CD14-positive monocyte (primary cell): Measurements from ENCODE around the gene RAB11FIP4. TPM values are rescaled to one million over a fixed set of nuclear protein-coding genes. Genes with fewer than 3 reads are reported as not detected.

ENCODE experiments used
- DNase-seq, 3 donors: peaks; one replicate each; pipeline ENCODE4 v3.0.0-alpha.2; 2011 to 2022
- H2AFZ ChIP-seq: 2 replicates; pipeline ENCODE4 v1.6.0; 2012; ENCODE audit warnings: mild to moderate bottlenecking, low read depth, low read length, inconsistent platforms; ENCODE audit not compliant: insufficient read depth, poor library complexity, severe bottlenecking
- H3K27ac ChIP-seq, 2 donors: 1 replicate in 1 of 2; 2 replicates in 1 of 2; pipeline ENCODE4 v1.5.1; 2012 to 2013; ENCODE audit warnings: low read length in 2 of 2, control low read depth in 1 of 2, inconsistent platforms in 1 of 2, low read depth in 1 of 2, mild to moderate bottlenecking in 1 of 2
- H3K27me3 ChIP-seq, 2 donors: one replicate each; pipeline versions ENCODE4 v1.6.0 to v1.6.1; 2011 to 2013; ENCODE audit warnings: low read length in 2 of 2; ENCODE audit not compliant: control insufficient read depth in 2 of 2, insufficient read depth in 2 of 2
- H3K36me3 ChIP-seq, 2 donors: replicated peaks in 1 of 2; 1 replicate in 1 of 2; 2 replicates in 1 of 2; pipeline versions ENCODE4 v1.5.1 to v1.6.1; 2012 to 2013; ENCODE audit warnings: low read length in 2 of 2, control low read depth in 1 of 2, inconsistent platforms in 1 of 2, mild to moderate bottlenecking in 1 of 2; ENCODE audit not compliant: insufficient read depth in 2 of 2, control insufficient read depth in 1 of 2
- H3K4me1 ChIP-seq, 2 donors: 1 replicate in 1 of 2; 2 replicates in 1 of 2; pipeline versions ENCODE4 v1.5.1 to v1.6.1; 2012 to 2013; ENCODE audit warnings: low read length in 2 of 2, control low read depth in 1 of 2, inconsistent platforms in 1 of 2, mild to moderate bottlenecking in 1 of 2, moderate library complexity in 1 of 2; ENCODE audit not compliant: insufficient read depth in 2 of 2, control insufficient read depth in 1 of 2
- H3K4me2 ChIP-seq: replicated peaks from 2 replicates; pipeline ENCODE3; 2012; ENCODE audit warnings: low read length, moderate library complexity, mild to moderate bottlenecking; ENCODE audit not compliant: poor library complexity, severe bottlenecking; ENCODE audit errors: extremely low read depth
- H3K4me3 ChIP-seq, 3 experiments: fragments of 200-600 bp in 1 of 3; sonication (generic) in 1 of 3; replicated peaks in 1 of 3; 1 replicate in 2 of 3; 2 replicates in 1 of 3; pipeline ENCODE4 v1.5.1; 2011 to 2013; ENCODE audit warnings: low read length in 3 of 3, mild to moderate bottlenecking in 3 of 3, control low read depth in 2 of 3, low read depth in 2 of 3, inconsistent platforms in 1 of 3, moderate library complexity in 1 of 3
- H3K79me2 ChIP-seq: 2 replicates; pipeline ENCODE4 v1.6.0; 2012; ENCODE audit warnings: mild to moderate bottlenecking, control low read depth, inconsistent platforms, low read length, moderate library complexity; ENCODE audit not compliant: insufficient read depth
- H3K9ac ChIP-seq: 2 replicates; pipeline ENCODE4 v1.6.0; 2017; ENCODE audit warnings: low read length, mild to moderate bottlenecking; ENCODE audit not compliant: insufficient read depth, poor library complexity, severe bottlenecking
- H3K9me3 ChIP-seq, 2 donors: replicated peaks in 1 of 2; 1 replicate in 1 of 2; 2 replicates in 1 of 2; pipeline versions ENCODE4 v1.5.1 to v1.6.1; 2012 to 2013; ENCODE audit warnings: low read length in 2 of 2, control low read depth in 1 of 2; ENCODE audit not compliant: control insufficient read depth in 1 of 2, insufficient read depth in 1 of 2
- H4K20me1 ChIP-seq: 2 replicates; pipeline ENCODE4 v1.6.0; 2012; ENCODE audit warnings: mild to moderate bottlenecking, low read length, control low read depth, moderate library complexity; ENCODE audit not compliant: insufficient read depth
- H3K27ac Mint-ChIP-seq, 7 donors: one replicate each; pipeline ENCODE4 v1.8.0; 2020; ENCODE audit warnings: mild to moderate bottlenecking in 7 of 7, mixed read lengths in 7 of 7, moderate library complexity in 6 of 7, inconsistent platforms in 2 of 7
- H3K27me3 Mint-ChIP-seq, 3 donors: one replicate each; pipeline ENCODE4 v1.8.0; 2021 to 2022; ENCODE audit warnings: low read depth in 3 of 3, mild to moderate bottlenecking in 3 of 3, mixed read lengths in 3 of 3, moderate library complexity in 3 of 3, inconsistent platforms in 1 of 3
- H3K36me3 Mint-ChIP-seq, 2 donors: one replicate each; pipeline ENCODE4 v1.8.0; 2020; ENCODE audit warnings: mixed read lengths in 2 of 2, inconsistent platforms in 1 of 2, mild to moderate bottlenecking in 1 of 2
- H3K4me1 Mint-ChIP-seq: one replicate; pipeline ENCODE4 v1.8.0; 2020; ENCODE audit warnings: mild to moderate bottlenecking, mixed read lengths
- H3K4me3 Mint-ChIP-seq, 2 donors: one replicate each; pipeline ENCODE4 v1.8.0; 2020; ENCODE audit warnings: mild to moderate bottlenecking in 2 of 2, mixed read lengths in 2 of 2, moderate library complexity in 1 of 2
- H3K9me3 Mint-ChIP-seq, 7 donors: one replicate each; pipeline ENCODE4 v1.8.0; 2020 to 2022; ENCODE audit warnings: mixed read lengths in 7 of 7, mild to moderate bottlenecking in 6 of 7, moderate library complexity in 6 of 7, inconsistent platforms in 2 of 7
- WGBS: methylation state at CpG from one replicate; pipeline ENCODE4 v1.1.5; 2013; ENCODE audit warnings: missing lambda C conversion rate; ENCODE audit not compliant: insufficient coverage; 5-methylcytosine and 5-hydroxymethylcytosine counted together
- intact Hi-C, 2 donors: fragments of 100-400 bp; cut with micrococcal nuclease; formaldehyde crosslinking; loops; one replicate each; pipeline versions ENCODE4 v1.15.0 to v1.15.1; 2023
- polyA plus RNA-seq, 3 donors: library from polyadenylated mRNA; depleted of rRNA in 1 of 3; unstranded in 2 of 3; stranded (reverse) in 1 of 3; fragments of 300-500 nt in 2 of 3; fragments of >200 nt in 1 of 3; fragmentation: Illumina TruSeq in 2 of 3; gene quantifications; 1 replicate in 2 of 3; 2 replicates in 1 of 3; pipeline ENCODE4 v1.2.3, GENCODE V29; 2012 to 2021
- TF ChIP-seq, protein P1 (sequence below): fragments of 200-600 bp; IDR thresholded peaks from one replicate; pipeline ENCODE4 v1.8.0; 2022; ENCODE audit warnings: antibody characterized with exemption, mild to moderate bottlenecking

The RAB11FIP4 gene
- polyA plus RNA-seq, 3 donors: 10.4 to 21.9 (median 16.2) TPM

DNA sequence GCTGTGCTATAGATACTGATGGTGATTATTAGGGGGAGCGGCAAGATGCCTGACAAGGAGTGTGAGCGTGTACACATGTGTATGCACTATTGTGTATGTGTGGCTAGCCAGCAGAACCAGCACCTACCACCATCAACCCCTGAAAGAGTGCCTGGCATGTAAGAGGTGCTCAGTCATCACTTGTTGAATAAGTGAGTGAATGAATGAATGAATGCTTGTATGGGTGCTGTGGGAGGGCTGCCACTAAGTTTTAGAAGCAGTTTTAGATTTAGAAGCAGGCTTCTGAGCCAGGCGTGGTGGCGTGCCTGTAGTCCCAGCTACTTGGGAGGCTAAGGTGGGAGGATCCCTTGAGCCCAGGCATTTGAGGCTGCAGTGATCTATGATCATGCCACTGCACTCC is 37.0 kb downstream of the RAB11FIP4 start:
- no peak for DNase-seq
- no peak overlapping the region for H3K27ac ChIP-seq
- H3K79me2 ChIP-seq: no peaks in the 10 kb centered on the region
- no peaks in the 10 kb centered on the region for H3K36me3 ChIP-seq
- H3K4me2 ChIP-seq: no peak overlapping the region
- Mint-ChIP-seq H3K9me3 (peaks cover 0 to 4% (median 0%) of the 10 kb centered on the region in 7 donors), H3K4me3 (no peak overlapping the region), H3K36me3 (no peaks in the 10 kb centered on the region), H3K27ac (no peak overlapping the region), H3K27me3 (peaks cover 12 to 26% (median 25%) of the 10 kb centered on the region in 3 donors), H3K4me1 (peaks cover 2% of the 10 kb centered on the region)
- H4K20me1 ChIP-seq: no peaks in the 10 kb centered on the region
- no peak overlapping the region for H3K4me3 ChIP-seq
- no peak overlapping the region for H2AFZ ChIP-seq
- TF ChIP-seq, protein P1, sequence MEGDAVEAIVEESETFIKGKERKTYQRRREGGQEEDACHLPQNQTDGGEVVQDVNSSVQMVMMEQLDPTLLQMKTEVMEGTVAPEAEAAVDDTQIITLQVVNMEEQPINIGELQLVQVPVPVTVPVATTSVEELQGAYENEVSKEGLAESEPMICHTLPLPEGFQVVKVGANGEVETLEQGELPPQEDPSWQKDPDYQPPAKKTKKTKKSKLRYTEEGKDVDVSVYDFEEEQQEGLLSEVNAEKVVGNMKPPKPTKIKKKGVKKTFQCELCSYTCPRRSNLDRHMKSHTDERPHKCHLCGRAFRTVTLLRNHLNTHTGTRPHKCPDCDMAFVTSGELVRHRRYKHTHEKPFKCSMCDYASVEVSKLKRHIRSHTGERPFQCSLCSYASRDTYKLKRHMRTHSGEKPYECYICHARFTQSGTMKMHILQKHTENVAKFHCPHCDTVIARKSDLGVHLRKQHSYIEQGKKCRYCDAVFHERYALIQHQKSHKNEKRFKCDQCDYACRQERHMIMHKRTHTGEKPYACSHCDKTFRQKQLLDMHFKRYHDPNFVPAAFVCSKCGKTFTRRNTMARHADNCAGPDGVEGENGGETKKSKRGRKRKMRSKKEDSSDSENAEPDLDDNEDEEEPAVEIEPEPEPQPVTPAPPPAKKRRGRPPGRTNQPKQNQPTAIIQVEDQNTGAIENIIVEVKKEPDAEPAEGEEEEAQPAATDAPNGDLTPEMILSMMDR: no peak
- H3K9me3 ChIP-seq: no peaks in the 10 kb centered on the region
- H3K27me3 ChIP-seq: peaks cover 0 to 6% of the 10 kb centered on the region in 2 donors
- WGBS: 97% methylated on average over 2 of the region's 4 CpGs
- no peaks in the 10 kb centered on the region for H3K4me1 ChIP-seq
- H3K9ac ChIP-seq: no peak overlapping the region
- intact Hi-C loops: no loop called here

GRCh38 chr17:31431098-31431851 is 39.8 kb downstream of the RAB11FIP4 start:
- Histone ChIP-seq H4K20me1 (no peaks in the 10 kb centered on the region), H3K27me3 (peaks cover 0 to 6% of the 10 kb centered on the region in 2 donors), H3K4me3 (no peak overlapping the region), H3K9ac (no peak overlapping the region), H3K79me2 (no peaks in the 10 kb centered on the region), H3K36me3 (no peaks in the 10 kb centered on the region), H3K27ac (no peak overlapping the region), H3K9me3 (no peaks in the 10 kb centered on the region), H3K4me1 (no peaks in the 10 kb centered on the region), H3K4me2 (no peak overlapping the region), H2AFZ (no peak overlapping the region)
- Mint-ChIP-seq H3K4me3 (no peak overlapping the region), H3K27ac (no peak overlapping the region), H3K36me3 (no peaks in the 10 kb centered on the region), H3K27me3 (peaks cover 19 to 38% (median 28%) of the 10 kb centered on the region in 3 donors), H3K4me1 (peaks cover 5% of the 10 kb centered on the region), H3K9me3 (peaks cover 0 to 2% (median 0%) of the 10 kb centered on the region in 7 donors)
- TF ChIP-seq, protein P1: no peak
- DNase-seq: no peak
- intact Hi-C loops: no loop called here
- 91% methylated on average over 7 of the region's 12 CpGs for WGBS
